Measurements from ENCODE around the gene TTC36. TPM values are rescaled to one million over a fixed set of nuclear protein-coding genes. Genes with fewer than 3 reads are reported as not detected.

TTC36 gene
- total RNA-seq, 4 donors from 2014 or later, result 0.27 to 0.42 TPM; not detected in 2

GRCh38 chr11:118532852-118533768 lies 5.8 kb downstream of the TTC36 start:
- intact Hi-C loops (cut with DNase I; ENCODE audit: low total_unique reads), result no loop called here
- no peak for DNase-seq (ENCODE audit: low spot score in 2 of 2)
- H3K4me3 ChIP-seq (ENCODE audit: low read depth, poor library complexity, severe bottlenecking), result no peak overlapping the region
- 86 to 91% methylated on average over 6 to 13 of the region's 19 CpGs for WGBS, 2 donors
- TF ChIP-seq POLR2A (IDR thresholded peaks at IDR 0.05) (no peak), CTCF (IDR thresholded peaks at IDR 0.05) (no peak)

- no peak for TF ChIP-seq POLR2A (IDR thresholded peaks at IDR 0.05)
- TF ChIP-seq CTCF (IDR thresholded peaks at IDR 0.05), result no peak
- no peak overlapping the region for H3K4me3 ChIP-seq (ENCODE audit: low read depth, poor library complexity, severe bottlenecking)
- 78 to 83% methylated on average over 27 of the region's 27 CpGs for WGBS, 2 donors
- no peak for DNase-seq (ENCODE audit: low spot score in 2 of 2)
- intact Hi-C loops (cut with DNase I; ENCODE audit: low total_unique reads), result no loop called here
These were observed 6.8 kb downstream of the TTC36 start for GRCh38 chr11:118533769-118534729.

- TF ChIP-seq POLR2A (IDR thresholded peaks at IDR 0.05), result no peak
- TF ChIP-seq CTCF (IDR thresholded peaks at IDR 0.05), result no peak
- H3K4me3 ChIP-seq (ENCODE audit: low read depth, poor library complexity, severe bottlenecking), result no peak overlapping the region
- WGBS, 2 donors, result 79 to 83% methylated on average over 9 of the region's 9 CpGs
- no peak for DNase-seq (ENCODE audit: low spot score in 2 of 2)
- intact Hi-C loops (cut with DNase I; ENCODE audit: low total_unique reads), result no loop called here
These were observed 8.0 kb downstream of the TTC36 start for GRCh38 chr11:118535261-118535660.

- 94 to 96% methylated on average over 5 of the region's 5 CpGs for WGBS, 2 donors
- TF ChIP-seq CTCF (IDR thresholded peaks at IDR 0.05) (no peak), POLR2A (IDR thresholded peaks at IDR 0.05) (no peak)
- intact Hi-C loops (cut with DNase I; ENCODE audit: low total_unique reads), result no loop called here
- no peak overlapping the region for H3K4me3 ChIP-seq (ENCODE audit: low read depth, poor library complexity, severe bottlenecking)
- DNase-seq (ENCODE audit: low spot score in 2 of 2), result no peak
These were observed 9.5 kb downstream of the TTC36 start for GRCh38 chr11:118536726-118537125.

GRCh38 chr11:118537409-118537980 lies 10.2 kb downstream of the TTC36 start:
- no peak overlapping the region for H3K4me3 ChIP-seq (ENCODE audit: low read depth, poor library complexity, severe bottlenecking)
- intact Hi-C loops (cut with DNase I; ENCODE audit: low total_unique reads), result no loop called here
- no peak for DNase-seq (ENCODE audit: low spot score in 2 of 2)
- TF ChIP-seq POLR2A (IDR thresholded peaks at IDR 0.05) (no peak), CTCF (IDR thresholded peaks at IDR 0.05) (no peak)
- 68 to 92% methylated on average over 6 of the region's 6 CpGs for WGBS, 2 donors
